GM12873 (cell line): ENCODE measurements around the gene DIS3L2.
"Not testable (repeated sequence)": the region's sequence is repeated elsewhere in the genome, so short reads cannot be mapped to it uniquely, and the experiment has no call there.

Source experiments
- TF ChIP-seq, protein P1 (sequence below): IDR thresholded peaks from 2 replicates; pipeline ENCODE4 v1.5.1; 2012; ENCODE audit warnings: low read depth, mild to moderate bottlenecking, moderate library complexity, low read length, control low read depth; ENCODE audit not compliant: insufficient read depth; ENCODE audit errors: missing control alignments

Gene DIS3L2

DNA sequence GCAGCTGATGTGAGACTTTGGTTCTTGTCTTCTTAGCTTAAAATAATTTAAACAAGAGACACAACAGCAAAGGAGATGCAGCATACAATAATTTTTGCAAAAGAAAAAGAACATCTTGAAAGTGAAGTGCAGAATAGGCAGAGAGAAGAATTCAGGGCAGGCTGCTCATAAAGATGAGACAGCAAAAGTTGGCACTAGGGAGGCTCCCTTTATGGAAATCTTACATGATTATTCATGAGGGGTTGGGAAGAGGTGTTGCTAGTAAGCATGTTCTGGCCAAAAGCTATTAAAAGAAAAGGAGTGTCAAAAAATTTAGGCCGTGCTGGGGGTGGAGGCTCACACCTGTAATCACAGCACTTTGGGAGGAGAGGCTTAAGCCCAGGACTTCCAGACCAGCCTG, 412.8 kb downstream of the DIS3L2 start:
- TF ChIP-seq, protein P1, sequence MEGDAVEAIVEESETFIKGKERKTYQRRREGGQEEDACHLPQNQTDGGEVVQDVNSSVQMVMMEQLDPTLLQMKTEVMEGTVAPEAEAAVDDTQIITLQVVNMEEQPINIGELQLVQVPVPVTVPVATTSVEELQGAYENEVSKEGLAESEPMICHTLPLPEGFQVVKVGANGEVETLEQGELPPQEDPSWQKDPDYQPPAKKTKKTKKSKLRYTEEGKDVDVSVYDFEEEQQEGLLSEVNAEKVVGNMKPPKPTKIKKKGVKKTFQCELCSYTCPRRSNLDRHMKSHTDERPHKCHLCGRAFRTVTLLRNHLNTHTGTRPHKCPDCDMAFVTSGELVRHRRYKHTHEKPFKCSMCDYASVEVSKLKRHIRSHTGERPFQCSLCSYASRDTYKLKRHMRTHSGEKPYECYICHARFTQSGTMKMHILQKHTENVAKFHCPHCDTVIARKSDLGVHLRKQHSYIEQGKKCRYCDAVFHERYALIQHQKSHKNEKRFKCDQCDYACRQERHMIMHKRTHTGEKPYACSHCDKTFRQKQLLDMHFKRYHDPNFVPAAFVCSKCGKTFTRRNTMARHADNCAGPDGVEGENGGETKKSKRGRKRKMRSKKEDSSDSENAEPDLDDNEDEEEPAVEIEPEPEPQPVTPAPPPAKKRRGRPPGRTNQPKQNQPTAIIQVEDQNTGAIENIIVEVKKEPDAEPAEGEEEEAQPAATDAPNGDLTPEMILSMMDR, result no peak

DNA sequence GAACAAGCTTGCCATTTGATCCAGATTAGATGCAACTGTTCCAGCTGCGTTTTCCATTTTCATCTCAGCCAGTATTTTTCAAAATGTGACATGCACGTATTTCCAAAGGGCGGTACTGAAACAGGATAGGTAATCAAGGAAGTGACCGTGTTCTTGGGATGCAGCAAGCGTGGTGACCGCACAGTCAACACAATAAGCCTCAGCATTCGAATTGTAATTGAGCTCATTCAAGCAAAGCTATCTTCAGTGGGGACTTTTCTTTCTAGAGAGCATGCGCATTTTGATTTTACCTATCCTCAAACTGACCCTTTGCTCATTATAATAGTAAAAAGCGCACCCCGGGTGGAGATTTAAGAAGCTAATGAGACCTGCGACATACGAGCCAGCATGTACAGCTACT, 413.7 kb downstream of the DIS3L2 start:
- TF ChIP-seq, protein P1, result no peak

DNA sequence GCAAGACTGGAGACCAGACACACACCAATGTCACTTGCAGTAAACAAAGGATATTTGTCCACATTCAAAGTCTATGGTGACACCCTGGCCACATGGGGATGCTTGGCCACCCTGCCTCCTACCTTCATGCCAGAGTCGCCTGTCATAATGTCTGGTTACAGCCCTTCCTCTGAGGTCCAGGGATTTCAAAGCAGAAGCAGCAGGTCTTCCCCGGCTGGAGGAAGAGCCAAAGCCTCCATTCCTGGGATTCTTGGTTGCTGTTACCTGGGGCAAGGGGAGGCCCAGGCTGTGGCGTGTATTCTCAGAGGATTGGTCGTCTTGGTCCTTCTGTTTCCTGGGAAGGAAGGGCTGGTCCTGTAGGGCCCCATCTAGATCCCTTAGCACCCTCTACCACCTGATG, 414.7 kb downstream of the DIS3L2 start:
- TF ChIP-seq, protein P1, result no peak

DNA sequence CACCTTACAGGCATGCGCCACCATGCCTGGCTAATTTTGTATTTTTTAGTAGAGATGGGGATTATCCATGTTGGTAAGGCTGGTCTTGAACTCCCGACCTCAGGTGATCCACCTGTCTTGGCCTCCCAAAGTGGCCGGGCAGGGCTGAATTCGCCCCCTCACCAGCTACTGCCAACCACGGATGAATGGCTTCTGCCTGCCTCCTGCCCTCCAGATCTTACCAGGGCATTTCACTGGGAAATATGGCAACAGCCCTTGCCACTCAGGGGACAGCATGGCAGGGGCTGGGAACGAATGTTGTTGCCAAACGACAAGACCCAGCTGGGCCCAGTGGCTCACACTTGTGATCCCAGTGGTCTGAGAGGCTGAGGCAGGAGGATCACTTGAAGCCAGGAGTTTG, 415.2 kb downstream of the DIS3L2 start:
- TF ChIP-seq, protein P1, result no peak

DNA sequence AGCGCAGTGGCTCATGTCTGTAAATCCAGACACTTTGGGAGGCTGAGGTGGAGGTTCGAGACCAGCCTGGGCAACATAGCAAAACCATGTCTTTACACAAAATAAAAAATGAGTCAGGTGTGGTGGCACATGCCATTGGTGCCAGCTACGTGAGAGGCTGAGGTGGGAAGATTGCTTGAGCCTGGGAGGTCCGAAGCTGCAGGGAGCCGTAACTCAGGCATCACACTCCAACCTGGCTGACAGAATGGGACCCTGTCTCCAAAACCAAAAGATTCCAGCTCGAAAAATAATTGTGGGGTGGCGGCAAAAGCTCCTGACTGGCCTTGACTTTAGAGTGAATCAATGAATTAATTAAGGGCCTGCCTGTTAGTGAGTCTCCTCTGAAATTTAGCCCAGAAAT, 415.8 kb downstream of the DIS3L2 start:
- TF ChIP-seq, protein P1, result no peak

DNA sequence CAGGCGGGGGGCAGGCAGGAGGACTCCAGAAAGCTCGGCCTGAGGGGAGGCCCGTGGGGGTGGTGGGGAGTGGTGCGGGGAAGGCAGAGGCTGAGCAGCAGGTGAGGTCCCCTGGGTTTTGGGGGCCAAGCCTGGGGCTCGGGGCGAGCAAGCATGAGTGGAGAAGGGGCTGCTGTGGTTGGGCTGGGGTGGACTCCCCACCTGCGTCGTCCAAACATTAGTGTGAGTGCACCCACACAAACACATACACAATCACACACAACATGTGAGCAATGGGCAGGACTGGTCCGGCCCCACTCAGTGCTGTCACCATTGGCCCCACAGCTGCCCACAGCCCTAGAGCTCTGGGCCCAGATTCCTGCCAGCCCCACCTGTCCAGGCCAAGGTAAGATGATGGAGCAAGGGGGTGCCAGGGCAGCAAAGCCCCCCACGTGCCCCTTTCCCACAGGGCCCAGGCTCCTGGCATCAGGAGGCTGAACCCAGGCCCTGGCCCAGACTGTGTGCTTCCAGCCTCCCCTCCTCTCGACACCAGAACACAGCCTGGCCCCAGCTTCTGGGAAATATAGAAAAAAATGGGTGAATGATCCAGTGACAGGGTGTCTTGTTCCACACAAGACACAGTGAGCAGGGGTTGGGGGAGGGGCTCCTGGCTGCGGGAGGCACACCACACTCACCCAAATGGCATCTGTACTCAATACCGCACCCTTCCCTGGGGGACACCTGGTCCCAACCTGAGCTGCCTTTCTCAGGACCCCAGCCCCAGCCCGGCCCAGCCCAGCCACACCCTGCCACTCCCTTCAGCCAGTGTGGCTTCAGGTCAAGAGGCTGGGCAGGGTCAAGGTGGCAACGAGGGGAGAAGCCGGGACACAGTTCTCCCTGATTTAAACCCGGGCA, 416.6 kb downstream of the DIS3L2 start:
- TF ChIP-seq, protein P1, result no peak

DNA sequence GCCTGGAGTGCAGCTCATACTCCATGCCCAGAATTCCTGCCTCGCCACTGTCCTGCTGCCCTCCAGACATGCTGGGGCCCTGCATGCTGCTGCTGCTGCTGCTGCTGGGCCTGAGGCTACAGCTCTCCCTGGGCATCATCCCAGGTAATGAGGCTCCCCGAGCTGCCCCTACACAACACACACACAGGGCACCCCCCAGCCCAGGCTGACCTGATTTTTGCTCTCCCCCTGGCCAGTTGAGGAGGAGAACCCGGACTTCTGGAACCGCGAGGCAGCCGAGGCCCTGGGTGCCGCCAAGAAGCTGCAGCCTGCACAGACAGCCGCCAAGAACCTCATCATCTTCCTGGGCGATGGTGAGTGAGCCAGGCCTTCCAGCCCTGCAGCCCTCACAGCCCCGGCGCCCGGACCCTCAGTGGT, 417.2 kb downstream of the DIS3L2 start, which contains the start of gene ALPP:
Gene ALPP (plus strand): TSS at position 17 of the 417 bp plus-strand sequence. CDS start 52 bp downstream, at position 69.
- TF ChIP-seq, protein P1, result not testable (repeated sequence)
